ENCODE data around the gene CCT6A. TPM values are rescaled to one million over a fixed set of nuclear protein-coding genes. Genes with fewer than 3 reads are reported as not detected.
"Not testable (repeated sequence)": the region's sequence is repeated elsewhere in the genome, so short reads cannot be mapped to it uniquely, and the experiment has no call there.

CCT6A gene
- polyA plus RNA-seq, 4 donors: 201 to 248 (median 214) TPM

DNA sequence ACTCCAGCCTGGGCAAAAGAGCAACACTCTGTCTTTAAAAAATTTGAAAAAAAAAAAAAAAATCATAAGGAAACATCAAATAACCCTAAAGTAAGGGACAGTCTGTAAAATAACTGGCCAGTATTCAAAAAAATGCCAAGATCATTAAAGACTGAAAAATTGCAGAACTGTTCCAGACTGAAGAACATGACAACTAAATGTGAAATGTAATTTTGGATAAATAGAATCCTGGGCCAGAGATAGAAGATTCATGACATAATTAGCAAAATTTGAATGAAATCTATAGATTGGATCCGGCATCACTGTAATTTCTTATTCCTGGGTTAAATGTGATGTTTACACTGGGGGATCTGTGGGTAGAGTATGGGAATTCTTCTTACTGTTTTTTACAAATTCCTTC is 3.3 kb upstream of the CCT6A start:
- DNase-seq (ENCODE audit: low read depth in 4 of 4, low spot score in 2 of 4): no peak

DNA sequence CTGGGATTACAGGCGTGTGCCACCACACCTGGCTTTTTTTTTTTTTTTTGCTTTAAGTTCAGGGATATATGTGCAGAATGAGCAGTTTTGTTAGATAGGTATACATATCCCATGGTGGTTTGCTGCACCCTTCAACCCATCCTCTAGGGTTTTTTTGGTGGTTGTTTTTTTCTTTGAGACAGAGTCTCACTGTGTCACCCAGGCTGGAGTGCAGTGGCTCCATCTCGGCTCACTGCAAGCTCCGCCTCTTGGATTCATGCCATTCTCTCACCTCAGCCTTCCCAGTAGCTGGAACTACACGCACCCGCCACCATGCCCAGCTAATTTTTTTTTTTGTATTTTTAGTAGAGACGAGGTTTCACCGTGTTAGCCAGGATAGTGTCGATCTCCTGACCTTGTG is 2.8 kb upstream of the CCT6A start:
- not testable (repeated sequence) for DNase-seq (ENCODE audit: low read depth in 4 of 4, low spot score in 2 of 4)

DNA sequence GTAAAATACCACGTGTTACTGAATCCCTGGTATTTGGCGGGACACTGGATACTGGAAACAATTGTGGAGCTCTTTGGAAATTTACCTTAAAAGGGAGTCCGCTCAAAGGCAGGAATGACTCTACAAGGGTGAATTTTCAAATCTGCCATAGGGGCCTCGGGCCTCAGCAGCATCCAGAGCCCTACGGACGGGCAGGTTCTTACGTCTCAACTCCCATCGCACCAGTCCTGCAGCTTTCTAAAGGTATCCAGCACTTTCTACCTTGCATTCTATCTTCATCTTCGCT is 569 bp upstream of the CCT6A start:
- no peak for DNase-seq (ENCODE audit: low read depth in 4 of 4, low spot score in 2 of 4)

GRCh38 chr7:56053379-56053778 is 1.8 kb downstream of the CCT6A start:
- DNase-seq (ENCODE audit: low read depth in 4 of 4, low spot score in 2 of 4): no peak

DNA sequence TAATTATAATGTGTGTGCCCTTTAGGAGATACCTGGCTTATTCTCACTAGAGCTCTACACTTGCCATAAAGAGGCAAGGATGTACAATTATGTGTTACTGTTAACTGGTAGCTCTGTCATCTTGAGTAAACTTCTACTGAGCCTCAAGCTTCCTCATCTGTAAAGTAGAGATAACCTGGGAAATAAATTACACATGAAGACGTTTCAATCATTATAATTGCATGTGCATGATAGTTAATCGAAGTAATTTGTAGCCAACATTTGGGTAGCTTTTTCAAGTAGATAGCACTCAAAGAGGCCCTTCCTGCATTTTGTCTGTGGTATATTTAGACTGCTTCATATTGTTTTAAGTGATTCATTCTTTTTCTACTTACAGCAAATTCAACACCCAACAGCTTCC is 2.4 kb downstream of the CCT6A start:
- no peak for DNase-seq (ENCODE audit: low read depth in 4 of 4, low spot score in 2 of 4)

- no peak for DNase-seq (ENCODE audit: low read depth in 4 of 4, low spot score in 2 of 4)
Observed at GRCh38 chr7:56062382-56062781, 10.8 kb downstream of the CCT6A start.

DNA sequence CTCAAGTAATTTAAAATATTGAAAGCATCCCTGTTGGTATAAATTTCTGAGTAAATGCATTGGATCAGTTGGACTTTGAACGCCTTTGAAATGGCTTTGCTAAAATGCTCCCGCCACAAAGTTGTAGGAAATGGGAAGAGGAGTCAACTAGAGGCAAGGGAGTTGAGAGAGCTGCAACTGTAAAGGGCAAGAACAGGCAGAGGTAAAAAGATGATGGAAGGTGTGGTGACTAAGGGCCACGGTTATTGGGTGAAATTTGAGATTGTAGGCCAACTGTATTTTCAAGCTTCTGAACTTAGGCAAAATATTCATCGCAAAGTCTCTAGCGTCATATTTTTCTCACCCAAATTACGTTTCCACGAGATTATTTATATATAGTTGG is 11.9 kb downstream of the CCT6A start:
- no peak for DNase-seq (ENCODE audit: low read depth in 4 of 4, low spot score in 2 of 4)

- peak; percentile 79 to 86 (median 84) for DNase-seq (ENCODE audit: low read depth in 4 of 4, low spot score in 2 of 4)
Observed at GRCh38 chr7:56063882-56064625, 12.5 kb downstream of the CCT6A start, which contains the start of gene SUMF2. TSS of gene SUMF2 (plus strand) at chr7:56064286. CDS start at chr7:56064312, 26 bp downstream.

DNA sequence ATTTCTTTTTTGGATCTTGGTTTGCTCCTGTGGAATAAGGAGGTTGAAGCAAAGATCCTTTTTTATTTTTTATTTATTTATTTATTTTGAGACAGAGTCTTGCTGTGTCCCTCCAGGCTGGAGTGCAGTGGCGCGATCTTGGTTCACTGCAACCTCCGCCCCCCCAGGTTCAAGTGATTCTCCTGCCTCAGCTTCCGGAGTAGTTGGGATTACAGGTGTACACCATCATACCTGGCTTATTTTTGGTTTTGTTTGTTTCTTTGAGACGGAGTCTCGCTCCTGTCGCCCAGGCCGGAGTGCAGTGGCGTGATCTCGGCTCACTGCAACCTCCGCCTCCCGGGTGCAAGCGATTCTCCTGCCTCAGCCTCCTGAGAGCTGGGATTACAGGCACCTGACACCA is 14.8 kb downstream of the CCT6A start:
- not testable (repeated sequence) for DNase-seq (ENCODE audit: low read depth in 4 of 4, low spot score in 2 of 4)

GRCh38 chr7:56074371-56074791 is 22.8 kb downstream of the CCT6A start:
- peak in 2 of 4 donors; percentile 71 to 83 for DNase-seq (ENCODE audit: low read depth in 4 of 4, low spot score in 2 of 4)

GRCh38 chr7:56077681-56078080 is 26.1 kb downstream of the CCT6A start:
- DNase-seq (ENCODE audit: low read depth in 4 of 4, low spot score in 2 of 4): no peak

GRCh38 chr7:56078196-56078595 is 26.6 kb downstream of the CCT6A start:
- DNase-seq (ENCODE audit: low read depth in 4 of 4, low spot score in 2 of 4): no peak

DNA sequence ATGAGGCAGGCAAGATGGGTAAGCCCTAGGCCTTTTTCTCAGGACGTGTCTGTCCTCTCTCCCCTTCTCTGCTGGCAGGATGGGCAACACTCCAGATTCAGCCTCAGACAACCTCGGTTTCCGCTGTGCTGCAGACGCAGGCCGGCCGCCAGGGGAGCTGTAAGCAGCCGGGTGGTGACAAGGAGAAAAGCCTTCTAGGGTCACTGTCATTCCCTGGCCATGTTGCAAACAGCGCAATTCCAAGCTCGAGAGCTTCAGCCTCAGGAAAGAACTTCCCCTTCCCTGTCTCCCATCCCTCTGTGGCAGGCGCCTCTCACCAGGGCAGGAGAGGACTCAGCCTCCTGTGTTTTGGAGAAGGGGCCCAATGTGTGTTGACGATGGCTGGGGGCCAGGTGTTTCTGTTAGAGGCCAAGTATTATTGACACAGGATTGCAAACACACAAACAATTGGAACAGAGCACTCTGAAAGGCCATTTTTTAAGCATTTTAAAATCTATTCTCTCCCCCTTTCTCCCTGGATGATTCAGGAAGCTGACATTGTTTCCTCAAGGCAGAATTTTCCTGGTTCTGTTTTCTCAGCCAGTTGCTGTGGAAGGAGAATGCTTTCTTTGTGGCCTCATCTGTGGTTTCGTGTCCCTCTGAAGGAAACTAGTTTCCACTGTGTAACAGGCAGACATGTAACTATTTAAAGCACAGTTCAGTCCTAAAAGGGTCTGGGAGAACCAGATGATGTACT is 28.1 kb downstream of the CCT6A start:
- no peak for DNase-seq (ENCODE audit: low read depth in 4 of 4, low spot score in 2 of 4)

DNA sequence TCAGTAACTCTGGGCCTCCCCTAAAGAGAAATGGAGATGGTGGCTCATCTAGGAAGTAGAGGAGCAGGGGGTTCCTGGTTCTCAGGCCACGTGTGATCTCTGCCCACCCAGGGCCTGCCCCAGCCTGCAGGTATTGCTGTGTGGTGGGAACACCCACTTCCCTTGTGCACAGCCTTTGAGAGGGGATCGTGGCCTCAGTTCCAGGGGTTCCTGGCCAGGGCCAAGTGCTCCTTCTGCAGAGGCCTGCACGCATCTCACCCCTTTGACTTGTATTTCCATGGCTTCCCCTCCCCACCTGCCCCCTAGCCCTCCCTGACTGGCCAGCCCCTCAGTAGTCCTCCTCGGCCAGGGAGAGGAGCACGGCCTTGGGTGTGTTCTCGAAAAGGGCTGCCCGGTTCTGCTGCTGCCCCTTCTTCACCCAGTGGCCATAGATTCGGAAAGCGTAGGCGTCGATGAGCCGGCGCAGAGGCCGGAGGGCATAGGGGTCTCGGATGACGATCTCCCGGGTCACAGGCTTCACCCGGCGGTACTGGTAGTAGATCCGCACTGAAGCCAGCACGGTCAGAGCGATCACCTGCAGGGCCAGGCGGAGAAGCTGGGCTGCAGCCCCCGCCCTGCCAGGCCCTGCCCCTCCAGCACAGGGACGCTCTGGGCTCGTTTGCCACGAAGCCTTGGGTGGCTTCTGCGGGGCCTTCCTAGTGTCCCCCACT is 29.3 kb downstream of the CCT6A start:
- DNase-seq (ENCODE audit: low read depth in 4 of 4, low spot score in 2 of 4): not testable (repeated sequence)

GRCh38 chr7:56081626-56082340 is 30.2 kb downstream of the CCT6A start:
- no peak for DNase-seq (ENCODE audit: low read depth in 4 of 4, low spot score in 2 of 4)

- no peak for DNase-seq (ENCODE audit: low read depth in 4 of 4, low spot score in 2 of 4)
Observed at GRCh38 chr7:56083150-56083785, 31.7 kb downstream of the CCT6A start.

- no peak for DNase-seq (ENCODE audit: low read depth in 4 of 4, low spot score in 2 of 4)
Observed at GRCh38 chr7:56086761-56087160, 35.2 kb downstream of the CCT6A start.

- DNase-seq (ENCODE audit: low read depth in 4 of 4, low spot score in 2 of 4): no peak
Observed at GRCh38 chr7:56087445-56087844, 35.9 kb downstream of the CCT6A start.

GRCh38 chr7:56091591-56091990 is 40.0 kb downstream of the CCT6A start:
- no peak for DNase-seq (ENCODE audit: low read depth in 4 of 4, low spot score in 2 of 4)

- not testable (repeated sequence) for DNase-seq (ENCODE audit: low read depth in 4 of 4, low spot score in 2 of 4)
Observed at GRCh38 chr7:56092388-56092787, 40.8 kb downstream of the CCT6A start.
